GM12873 (cell line): ENCODE results near the gene ZNF568.

Source experiments
- CTCF ChIP-seq: IDR thresholded peaks from 2 replicates; pipeline ENCODE4 v1.5.1; 2012; ENCODE audit warnings: low read depth, mild to moderate bottlenecking, moderate library complexity, low read length, control low read depth; ENCODE audit not compliant: insufficient read depth; ENCODE audit errors: missing control alignments

Gene ZNF568

GRCh38 chr19:36973021-36973843 is 57.1 kb downstream of the ZNF568 start:
- peak; percentile 94 for TF ChIP-seq CTCF

- no peak for TF ChIP-seq CTCF
Measured at GRCh38 chr19:36973844-36974195, 57.7 kb downstream of the ZNF568 start.

- TF ChIP-seq CTCF: no peak
Measured at GRCh38 chr19:36986131-36986530, 70.0 kb downstream of the ZNF568 start.

- no peak for TF ChIP-seq CTCF
Measured at GRCh38 chr19:36986601-36987000, 70.5 kb downstream of the ZNF568 start.

- TF ChIP-seq CTCF: no peak
Measured at GRCh38 chr19:36987091-36987490, 71.0 kb downstream of the ZNF568 start.

- TF ChIP-seq CTCF: no peak
Measured at GRCh38 chr19:36997152-36997842, 81.2 kb downstream of the ZNF568 start.

- TF ChIP-seq CTCF: no peak
Measured at GRCh38 chr19:36997843-36998235, 81.7 kb downstream of the ZNF568 start.
